ENCODE measurements around the gene SPECC1.

The SPECC1 gene

GRCh38 chr17:20293501-20293900, 284.3 kb downstream of the SPECC1 start:
- no peaks in the 10 kb centered on the region for H3K27me3 ChIP-seq (replicated peaks; ENCODE audit: control insufficient read depth, insufficient read depth, low read length)
- TF ChIP-seq CTCF (IDR thresholded peaks at IDR 0.05; ENCODE audit: insufficient read depth, low read length, poor library complexity, severe bottlenecking) = no peak
- H3K36me3 ChIP-seq (ENCODE audit: control insufficient read depth, insufficient read depth, low read length) = no peaks in the 10 kb centered on the region
- no peak for DNase-seq (ENCODE audit: extremely low read depth, insufficient read length)
- H3K4me3 ChIP-seq (replicated peaks; ENCODE audit: low read depth, low read length) = no peak overlapping the region

- no peaks in the 10 kb centered on the region for H3K36me3 ChIP-seq (ENCODE audit: control insufficient read depth, insufficient read depth, low read length)
- no peak for TF ChIP-seq CTCF (IDR thresholded peaks at IDR 0.05; ENCODE audit: insufficient read depth, low read length, poor library complexity, severe bottlenecking)
- H3K4me3 ChIP-seq (replicated peaks; ENCODE audit: low read depth, low read length) = no peak overlapping the region
- H3K27me3 ChIP-seq (replicated peaks; ENCODE audit: control insufficient read depth, insufficient read depth, low read length) = no peaks in the 10 kb centered on the region
- DNase-seq (ENCODE audit: extremely low read depth, insufficient read length) = no peak
These were observed 285.0 kb downstream of the SPECC1 start for GRCh38 chr17:20294120-20294519.

GRCh38 chr17:20299013-20299412, 289.9 kb downstream of the SPECC1 start:
- no peak for DNase-seq (ENCODE audit: extremely low read depth, insufficient read length)
- H3K4me3 ChIP-seq (replicated peaks; ENCODE audit: low read depth, low read length) = no peak overlapping the region
- H3K27me3 ChIP-seq (replicated peaks; ENCODE audit: control insufficient read depth, insufficient read depth, low read length) = no peaks in the 10 kb centered on the region
- TF ChIP-seq CTCF (IDR thresholded peaks at IDR 0.05; ENCODE audit: insufficient read depth, low read length, poor library complexity, severe bottlenecking) = no peak
- peaks cover 2% of the 10 kb centered on the region; the same call in 1 of the 2 replicates for H3K36me3 ChIP-seq (ENCODE audit: control insufficient read depth, insufficient read depth, low read length)

GRCh38 chr17:20300436-20300934, 291.3 kb downstream of the SPECC1 start:
- Histone ChIP-seq H3K27me3 (replicated peaks; ENCODE audit: control insufficient read depth, insufficient read depth, low read length) (no peaks in the 10 kb centered on the region), H3K36me3 (ENCODE audit: control insufficient read depth, insufficient read depth, low read length) (peaks cover 2% of the 10 kb centered on the region; the same call in 1 of the 2 replicates), H3K4me3 (replicated peaks; ENCODE audit: low read depth, low read length) (no peak overlapping the region)
- no peak for DNase-seq (ENCODE audit: extremely low read depth, insufficient read length)
- TF ChIP-seq CTCF (IDR thresholded peaks at IDR 0.05; ENCODE audit: insufficient read depth, low read length, poor library complexity, severe bottlenecking) = no peak

GRCh38 chr17:20302246-20302917, 293.2 kb downstream of the SPECC1 start:
- no peak for DNase-seq (ENCODE audit: extremely low read depth, insufficient read length)
- no peak for TF ChIP-seq CTCF (IDR thresholded peaks at IDR 0.05; ENCODE audit: insufficient read depth, low read length, poor library complexity, severe bottlenecking)
- Histone ChIP-seq H3K4me3 (replicated peaks; ENCODE audit: low read depth, low read length) (no peak overlapping the region), H3K36me3 (ENCODE audit: control insufficient read depth, insufficient read depth, low read length) (peaks cover 2% of the 10 kb centered on the region), H3K27me3 (replicated peaks; ENCODE audit: control insufficient read depth, insufficient read depth, low read length) (no peaks in the 10 kb centered on the region)
